ENCODE data around the gene OTOG.

- no peak for TF ChIP-seq CTCF (conservative IDR thresholded peaks at IDR 0.05)
- TF ChIP-seq EZH2 (IDR thresholded peaks at IDR 0.05; ENCODE audit: low read depth) = no peak
These were observed 6.3 kb upstream of the OTOG start for GRCh38 chr11:17540807-17541206.
